ENCODE results near the gene MAST4.
"Not testable (repeated sequence)": the region's sequence is repeated elsewhere in the genome, so short reads cannot be mapped to it uniquely, and the experiment has no call there.

Gene MAST4

DNA sequence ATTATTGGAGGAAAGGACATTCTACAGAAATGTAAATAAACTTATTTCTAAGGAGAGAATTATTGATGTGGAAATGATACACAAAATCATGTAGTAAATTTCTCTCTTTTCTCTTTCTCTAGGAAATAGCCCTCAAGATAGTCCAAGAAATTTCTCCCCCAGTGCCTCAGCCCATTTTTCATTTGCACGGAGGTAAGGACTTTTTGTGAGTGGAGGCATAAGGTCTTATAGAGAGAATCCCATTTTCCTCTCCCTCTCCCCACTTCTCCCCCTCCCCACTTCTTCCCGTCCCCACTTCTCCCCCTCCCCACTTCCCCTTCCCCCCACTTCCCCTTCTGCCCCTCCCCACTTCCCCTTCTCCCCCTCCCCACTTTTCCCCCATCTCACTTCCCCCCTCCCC, 493.8 kb downstream of the MAST4 start:
- no peak for DNase-seq (ENCODE audit: low read depth)

DNA sequence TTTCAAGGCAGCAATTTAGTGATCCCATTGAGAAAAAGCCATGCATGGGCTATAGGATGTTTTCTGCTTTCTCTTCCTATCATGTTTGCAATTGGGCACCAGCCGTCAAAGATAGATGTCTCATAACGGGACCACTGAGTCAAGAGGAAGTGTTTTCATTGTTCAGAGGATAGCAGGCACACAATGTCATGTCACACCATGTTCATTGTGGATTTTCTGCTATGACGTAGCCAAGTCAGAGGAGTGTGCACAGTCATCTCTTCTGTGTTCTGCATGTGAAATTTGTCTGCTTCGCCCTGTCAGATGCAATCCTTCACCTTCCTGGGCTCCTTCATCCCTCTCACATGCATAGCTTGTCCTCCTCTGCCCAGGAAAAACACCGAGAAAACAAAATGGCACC, 494.4 kb downstream of the MAST4 start:
- no peak for DNase-seq (ENCODE audit: low read depth)

DNA sequence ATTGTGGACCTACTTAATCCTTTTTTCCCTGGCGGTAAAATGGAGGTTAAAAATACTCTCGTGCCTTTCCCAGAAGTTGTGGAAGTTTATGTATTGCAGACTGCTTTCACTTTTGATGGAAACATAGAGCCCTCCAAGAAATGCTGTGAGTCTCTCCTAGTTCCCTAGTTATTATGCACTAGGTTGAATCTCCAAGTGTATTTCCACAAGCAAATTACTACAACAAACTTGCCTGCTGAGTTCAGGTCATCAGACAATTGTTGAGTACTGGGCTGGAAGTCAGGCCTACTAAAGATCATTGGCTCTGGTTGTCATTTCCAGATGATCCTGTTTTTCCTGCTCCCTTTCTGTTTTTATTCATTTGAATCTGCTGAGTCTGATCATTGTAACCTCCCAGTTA, 496.3 kb downstream of the MAST4 start:
- DNase-seq (ENCODE audit: low read depth), result no peak

DNA sequence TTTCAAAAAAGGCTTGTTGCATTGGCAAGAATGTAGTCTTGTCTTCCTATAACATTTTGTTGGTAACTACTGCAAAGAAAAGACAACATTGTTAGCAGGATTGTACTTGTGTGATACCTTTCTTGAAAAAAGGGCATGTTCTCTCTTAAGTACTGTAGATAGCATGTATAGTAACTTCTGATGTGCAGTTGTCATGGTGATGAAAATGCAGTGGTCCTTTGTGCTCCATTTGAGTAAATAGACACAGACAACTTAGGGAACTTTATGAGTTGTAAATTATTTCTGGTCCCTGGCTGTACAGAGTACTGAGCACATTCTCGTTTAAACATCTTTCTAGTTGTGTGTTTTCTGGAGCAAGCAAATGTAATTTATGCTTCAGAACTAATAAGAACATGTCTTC, 497.1 kb downstream of the MAST4 start:
- DNase-seq (ENCODE audit: low read depth), result no peak

DNA sequence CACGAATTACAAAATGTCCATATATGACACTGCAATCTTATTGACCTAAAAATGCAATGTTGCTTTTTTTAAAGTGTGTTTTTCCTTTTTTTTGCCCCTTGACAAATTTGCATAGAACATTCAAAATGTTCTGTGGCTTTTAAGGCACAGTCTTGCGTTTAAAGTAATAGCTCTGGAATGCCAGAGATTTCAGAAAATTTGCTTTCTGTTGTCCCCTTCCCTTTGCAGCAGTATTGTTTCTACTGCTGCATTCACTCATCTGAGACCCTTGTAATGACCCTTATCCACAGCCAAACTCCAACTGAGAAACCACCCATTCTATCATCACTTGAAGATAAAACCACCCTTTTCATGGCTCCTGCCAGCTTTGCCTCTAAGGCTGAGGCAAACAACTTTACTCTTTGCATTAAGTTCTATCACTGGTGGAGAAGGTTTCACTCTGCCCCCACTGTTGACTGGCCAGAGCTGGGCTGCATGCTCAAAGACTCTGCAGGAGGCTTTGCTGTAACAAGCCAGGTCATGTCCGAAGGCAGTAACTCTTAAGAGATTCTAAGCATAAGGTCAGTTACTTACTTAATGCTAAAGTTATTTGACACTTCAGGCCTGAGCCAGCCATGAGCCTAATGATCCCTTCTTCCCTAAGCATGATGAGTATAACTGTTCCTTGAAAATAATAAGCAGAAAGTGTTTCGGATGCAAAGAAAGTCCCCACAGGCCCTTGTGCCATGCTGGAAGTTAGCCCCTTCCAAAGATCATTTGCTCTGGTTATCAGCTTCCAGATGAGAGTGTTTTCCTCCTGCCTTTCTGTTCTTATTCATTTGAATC, 498.5 kb downstream of the MAST4 start:
- no peak for DNase-seq (ENCODE audit: low read depth)

DNA sequence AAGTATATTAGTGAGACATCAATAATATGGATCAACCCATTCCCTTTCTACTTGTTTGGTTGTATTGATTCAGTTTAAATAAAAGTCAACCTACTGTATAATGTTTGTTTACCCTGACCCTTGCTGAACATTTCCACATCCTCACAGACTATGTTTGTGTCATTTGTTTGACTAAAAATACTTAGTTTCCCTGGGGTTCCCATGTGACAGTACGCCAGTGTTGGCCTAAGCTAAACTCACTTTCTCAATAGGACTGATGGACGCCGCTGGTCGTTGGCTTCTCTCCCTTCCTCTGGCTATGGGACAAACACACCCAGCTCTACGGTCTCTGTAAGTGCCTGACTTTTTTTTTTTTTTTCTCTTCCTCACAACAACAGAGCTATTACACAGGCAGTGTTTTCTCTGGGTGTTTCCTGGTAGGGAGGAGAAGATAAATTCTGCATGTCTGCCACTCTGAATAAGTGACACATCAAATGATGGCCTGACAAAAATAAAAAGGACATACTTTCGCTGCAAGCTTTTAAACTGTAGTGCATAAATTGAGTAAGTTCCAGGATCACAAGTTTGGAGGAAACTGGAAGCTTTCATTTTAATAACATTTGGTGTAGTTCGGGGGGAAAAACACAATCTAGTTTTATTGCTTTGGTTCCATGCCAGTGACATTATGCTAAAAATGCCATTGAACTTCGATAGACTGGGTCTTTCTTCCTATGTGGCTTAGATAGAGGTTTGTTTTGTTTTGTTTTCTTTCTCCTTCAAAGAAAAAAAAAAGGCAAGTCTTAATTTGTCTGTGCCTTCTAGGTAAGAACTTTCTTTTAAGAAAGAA, 499.4 kb downstream of the MAST4 start:
- DNase-seq (ENCODE audit: low read depth), result no peak

DNA sequence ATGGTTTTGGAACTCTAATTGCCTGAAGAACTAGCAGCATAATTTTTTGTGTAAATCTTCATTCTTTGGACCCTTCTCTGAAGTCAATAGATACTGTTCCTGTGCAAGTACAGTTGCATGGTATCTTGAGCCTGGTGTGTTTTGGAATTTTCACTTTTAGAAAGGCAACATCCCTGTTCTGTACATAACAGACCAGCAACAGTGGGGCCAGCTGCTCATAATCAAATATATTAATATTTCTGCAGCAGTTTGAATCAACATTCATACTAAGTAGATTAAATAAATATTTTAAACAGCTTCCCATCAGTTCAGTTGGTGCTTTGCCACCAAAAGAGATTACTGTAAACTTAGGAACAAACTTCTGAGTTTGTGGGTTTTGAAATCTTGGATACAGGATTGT, 502.5 kb downstream of the MAST4 start:
- DNase-seq (ENCODE audit: low read depth), result no peak

DNA sequence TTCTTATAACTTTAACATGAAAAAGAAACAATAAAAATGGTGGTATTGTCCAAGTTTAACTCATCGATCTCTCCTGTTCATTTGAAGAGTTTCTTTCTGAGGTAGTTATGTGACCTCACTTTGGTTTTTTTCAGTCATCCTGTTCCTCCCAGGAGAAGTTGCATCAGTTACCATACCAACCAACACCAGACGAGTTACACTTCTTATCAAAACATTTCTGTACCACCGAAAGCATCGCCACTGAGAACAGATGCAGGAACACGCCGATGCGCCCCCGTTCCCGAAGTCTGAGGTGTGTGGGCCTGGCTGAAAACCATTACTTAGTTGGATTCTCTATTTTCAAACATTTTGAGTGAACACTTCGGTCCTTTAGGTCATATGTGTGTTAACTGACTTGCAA, 504.1 kb downstream of the MAST4 start:
- no peak for DNase-seq (ENCODE audit: low read depth)

DNA sequence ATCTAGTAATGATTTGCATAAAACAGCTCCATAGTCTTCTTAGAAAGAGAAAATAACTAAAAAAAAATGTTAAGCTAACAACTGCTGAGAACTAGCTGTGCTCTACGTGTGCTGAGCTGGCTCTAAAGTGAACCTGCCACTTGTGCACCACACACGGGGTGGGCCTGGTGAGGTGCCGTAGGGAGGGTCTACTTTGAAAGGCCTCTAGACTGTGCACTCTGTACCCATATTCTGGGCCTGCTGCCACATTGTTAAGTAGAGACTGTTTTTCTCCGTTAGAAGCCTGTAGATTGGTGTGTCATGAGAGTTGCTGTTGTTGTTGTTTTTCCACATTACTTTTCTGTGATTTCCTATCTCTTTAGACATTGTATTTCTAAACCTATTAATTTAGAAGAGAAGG, 506.5 kb downstream of the MAST4 start:
- DNase-seq (ENCODE audit: low read depth), result no peak

DNA sequence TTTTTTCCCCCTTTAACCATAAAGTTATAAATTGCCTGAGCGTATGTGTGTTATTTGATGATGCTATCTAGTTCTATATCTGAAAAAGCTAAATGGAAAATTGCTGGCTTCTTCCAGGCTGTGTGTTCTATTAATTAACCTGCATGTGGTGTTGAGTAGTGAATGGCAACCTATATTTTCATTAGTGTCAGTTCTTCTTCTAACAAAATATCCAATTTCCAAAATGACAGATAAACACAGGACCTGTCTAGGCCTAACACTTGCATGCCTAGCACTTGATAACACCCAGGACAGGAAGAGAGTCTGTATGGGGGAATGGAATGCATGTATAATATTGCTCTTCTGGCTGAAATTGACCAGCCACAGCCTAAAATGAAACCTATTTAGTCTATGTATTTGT, 508.7 kb downstream of the MAST4 start:
- no peak for DNase-seq (ENCODE audit: low read depth)

DNA sequence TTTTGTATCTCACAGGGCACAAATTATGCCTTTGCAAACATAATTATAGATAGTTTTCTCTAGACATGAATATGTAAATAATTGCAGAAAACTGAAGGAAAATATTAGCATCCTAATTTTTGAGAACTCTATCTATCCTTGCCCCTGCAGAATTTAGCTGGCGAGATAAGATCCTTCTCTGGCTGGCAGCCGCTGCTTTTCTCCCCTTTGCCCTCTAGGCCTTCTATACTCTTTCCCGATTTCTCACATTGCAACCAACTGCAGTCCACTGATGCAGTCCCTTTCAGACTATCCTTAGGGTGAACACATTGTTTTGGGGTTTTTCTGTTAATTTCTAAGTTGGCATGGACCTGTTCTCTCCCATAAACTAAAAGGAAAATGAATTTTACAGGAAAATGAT, 509.1 kb downstream of the MAST4 start:
- no peak for DNase-seq (ENCODE audit: low read depth)

DNA sequence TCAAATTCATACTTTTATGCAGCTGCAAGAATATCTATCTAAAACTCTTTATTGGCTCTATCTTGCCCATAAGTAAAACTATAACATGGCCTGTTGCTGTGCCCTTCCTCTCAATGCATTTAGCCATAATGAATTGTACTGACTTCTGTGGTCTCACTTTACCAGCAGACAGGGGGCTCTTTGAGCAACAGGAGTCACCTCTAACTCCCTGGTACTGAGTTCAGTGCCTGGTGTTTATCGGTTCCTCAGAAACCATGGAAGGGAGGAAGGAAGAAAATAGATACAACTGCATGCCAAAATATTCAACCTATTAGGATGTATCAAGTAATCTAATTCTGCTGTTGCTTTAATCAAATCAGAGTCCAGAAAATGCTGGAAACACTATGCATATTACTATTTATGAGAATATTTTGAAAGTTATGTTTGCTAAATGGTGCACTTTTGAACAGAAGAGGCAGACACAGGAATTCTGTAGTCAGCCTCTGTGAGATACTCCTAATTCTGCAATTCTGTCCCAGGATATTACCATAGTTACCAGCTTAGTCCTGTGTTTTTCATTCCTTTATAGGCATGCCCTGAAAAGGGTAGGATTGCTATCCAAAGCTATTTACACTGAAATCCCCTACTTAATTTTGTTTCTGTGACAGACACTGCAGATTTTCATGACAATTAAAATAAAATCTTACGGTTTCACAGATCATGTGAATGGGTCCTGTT, 510.6 kb downstream of the MAST4 start:
- DNase-seq (ENCODE audit: low read depth), result no peak

DNA sequence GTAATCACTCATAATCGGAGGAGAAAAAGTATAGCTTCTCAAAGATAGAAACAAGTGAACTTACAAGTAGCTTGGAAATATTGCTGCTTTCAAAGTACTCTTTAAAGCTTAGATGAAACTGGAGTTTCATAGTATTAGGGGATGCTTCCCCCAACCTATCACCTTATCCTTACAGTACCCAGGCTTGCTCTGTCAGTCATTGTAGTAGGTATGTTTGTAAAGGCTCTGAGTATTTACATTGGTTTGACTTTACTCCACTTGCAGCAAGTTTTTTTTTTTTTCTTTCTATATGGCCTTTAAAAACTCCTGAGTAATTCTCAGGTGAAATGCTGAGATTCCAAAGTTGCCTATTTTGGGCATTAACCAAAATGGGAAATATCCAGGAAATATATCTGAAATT, 515.6 kb downstream of the MAST4 start:
- DNase-seq (ENCODE audit: low read depth), result no peak

DNA sequence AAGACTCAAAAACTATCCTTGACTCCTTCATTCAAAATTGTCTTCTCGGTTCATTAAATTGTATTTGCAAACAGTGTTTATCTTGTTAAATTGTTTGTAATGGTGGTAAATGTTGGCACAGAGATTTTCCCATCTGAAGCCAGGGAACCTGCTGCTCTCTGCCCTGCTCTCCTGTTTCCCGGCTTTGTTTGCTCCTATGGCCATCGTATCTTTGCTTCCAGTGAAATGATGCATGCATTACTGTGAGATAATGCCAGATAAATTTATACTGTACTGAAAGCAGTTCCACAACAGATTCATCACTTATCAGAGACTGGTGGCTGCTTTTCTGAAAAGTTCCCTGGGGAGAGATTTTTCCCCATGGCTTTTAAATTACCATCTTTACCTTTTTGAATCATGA, 519.1 kb downstream of the MAST4 start:
- DNase-seq (ENCODE audit: low read depth), result no peak

DNA sequence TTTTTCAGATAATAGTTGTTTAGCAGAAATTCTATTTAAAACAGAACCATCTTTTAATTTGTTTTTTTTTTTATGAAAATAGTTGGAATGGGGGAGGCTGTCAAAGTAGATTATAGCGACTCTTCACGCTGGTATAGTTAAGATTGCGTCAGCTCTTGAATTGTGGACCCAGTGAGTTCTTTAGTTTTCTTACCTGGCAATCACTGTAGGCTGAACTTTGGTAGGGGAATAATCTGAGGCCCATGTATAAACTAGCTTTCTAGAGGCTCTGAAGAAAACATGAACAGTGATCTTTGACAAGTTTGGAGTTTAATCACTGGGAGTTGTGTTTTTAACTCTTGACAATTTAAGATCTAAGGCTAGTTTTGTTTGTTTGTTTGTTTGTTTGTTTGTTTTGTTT, 519.6 kb downstream of the MAST4 start:
- no peak for DNase-seq (ENCODE audit: low read depth)

DNA sequence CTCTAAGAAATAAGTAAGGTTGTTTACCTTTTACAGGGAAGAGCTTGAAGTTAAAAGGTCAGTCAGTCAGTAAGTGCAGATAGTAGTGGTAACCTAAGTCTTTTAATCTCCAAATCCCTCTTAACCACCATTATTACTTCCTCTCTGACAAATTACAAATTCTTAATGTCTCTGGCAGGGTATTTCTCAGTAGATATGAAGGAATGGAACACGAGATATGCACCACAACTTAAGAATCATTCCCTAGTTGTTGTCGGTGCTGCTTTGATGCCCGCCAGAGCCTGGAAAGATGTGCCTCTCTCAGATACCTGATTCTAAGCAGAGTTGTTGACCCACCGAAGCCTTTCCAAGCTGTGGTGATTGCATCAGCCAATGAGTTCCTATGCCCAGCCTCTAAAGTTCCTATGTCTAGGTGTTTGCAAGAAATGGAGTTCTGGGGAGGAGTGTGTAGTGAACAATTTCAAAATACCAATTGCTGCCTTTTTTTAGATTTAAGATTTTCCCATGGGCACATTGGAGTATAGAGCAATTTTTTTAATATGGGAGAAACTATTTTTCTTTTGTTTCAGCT, 521.9 kb downstream of the MAST4 start:
- no peak for DNase-seq (ENCODE audit: low read depth)

DNA sequence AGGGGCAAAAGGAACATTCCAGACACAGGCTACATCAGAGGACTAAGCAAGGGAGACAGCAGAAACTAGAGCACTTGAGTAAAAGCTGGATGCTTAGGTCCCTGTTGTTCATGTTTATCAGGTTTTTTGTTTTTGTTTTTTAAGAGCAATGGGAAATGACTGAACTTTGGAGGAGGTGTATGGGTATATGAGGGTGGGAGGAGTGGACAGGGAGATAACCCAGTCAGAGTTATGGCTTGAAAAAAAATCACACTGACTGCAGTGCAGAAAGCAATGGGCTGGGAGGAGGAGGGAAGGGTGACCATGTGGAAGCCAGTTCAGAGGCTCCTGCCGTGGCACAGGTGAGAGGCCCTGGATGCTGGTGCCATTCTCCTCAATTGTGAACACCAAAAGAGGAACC, 522.8 kb downstream of the MAST4 start:
- no peak for DNase-seq (ENCODE audit: low read depth)

DNA sequence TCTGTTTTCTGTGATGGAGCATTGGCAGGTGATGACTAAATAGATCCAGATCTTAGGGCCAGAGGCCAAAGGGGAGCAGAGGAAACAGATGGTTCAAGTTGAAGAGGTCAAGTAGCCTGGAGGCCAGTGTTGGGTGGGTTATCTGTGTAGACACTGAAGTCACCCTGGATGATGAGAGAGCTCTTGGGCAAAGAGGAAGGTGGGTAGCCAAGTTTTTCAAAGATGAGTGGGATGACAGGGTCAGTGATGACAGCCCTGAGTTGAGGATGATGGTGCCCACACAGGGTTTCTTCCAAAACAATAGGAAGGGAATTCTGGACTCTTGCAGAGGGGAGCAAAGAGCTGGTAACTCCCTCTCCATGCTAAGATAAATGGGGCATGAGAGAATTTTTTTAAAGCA, 523.8 kb downstream of the MAST4 start:
- DNase-seq (ENCODE audit: low read depth), result no peak

DNA sequence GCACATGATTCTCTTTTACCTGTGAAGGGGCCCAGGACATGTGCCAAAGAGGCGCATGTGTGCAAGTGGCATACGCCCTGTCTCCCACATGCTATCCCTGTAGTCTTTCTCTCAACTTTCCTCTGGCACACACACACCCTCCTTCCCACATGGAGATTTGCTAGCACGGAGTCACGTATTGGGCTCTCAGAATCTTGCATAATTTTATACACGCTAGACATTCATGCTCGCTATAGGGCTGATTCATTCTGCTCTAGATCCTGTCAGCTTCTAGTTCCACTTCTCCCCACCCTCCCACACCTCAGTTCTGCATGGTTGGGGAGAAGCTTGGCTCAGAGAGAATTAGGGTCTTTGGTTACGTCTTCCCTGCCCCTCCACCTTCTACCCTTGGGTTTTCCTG, 527.6 kb downstream of the MAST4 start:
- no peak for DNase-seq (ENCODE audit: low read depth)

DNA sequence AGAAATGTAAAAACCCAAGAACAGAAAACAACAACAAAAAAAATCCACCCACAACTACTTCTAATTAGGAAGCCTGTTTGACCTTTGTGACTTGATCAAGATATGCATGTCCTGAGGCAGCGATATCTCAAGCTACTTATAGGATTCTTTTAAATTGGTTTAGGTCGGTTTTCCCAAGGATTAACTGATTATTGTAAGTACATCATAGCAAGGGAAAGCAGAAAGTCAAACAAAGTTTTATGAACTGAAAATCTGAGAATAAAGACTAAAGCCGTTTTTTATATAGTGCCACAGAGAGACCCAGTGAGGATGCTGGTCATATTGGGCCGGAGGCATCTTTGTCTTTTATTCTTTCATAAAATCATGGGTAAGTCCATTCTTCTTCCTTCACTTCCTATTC, 528.4 kb downstream of the MAST4 start:
- DNase-seq (ENCODE audit: low read depth), result no peak

DNA sequence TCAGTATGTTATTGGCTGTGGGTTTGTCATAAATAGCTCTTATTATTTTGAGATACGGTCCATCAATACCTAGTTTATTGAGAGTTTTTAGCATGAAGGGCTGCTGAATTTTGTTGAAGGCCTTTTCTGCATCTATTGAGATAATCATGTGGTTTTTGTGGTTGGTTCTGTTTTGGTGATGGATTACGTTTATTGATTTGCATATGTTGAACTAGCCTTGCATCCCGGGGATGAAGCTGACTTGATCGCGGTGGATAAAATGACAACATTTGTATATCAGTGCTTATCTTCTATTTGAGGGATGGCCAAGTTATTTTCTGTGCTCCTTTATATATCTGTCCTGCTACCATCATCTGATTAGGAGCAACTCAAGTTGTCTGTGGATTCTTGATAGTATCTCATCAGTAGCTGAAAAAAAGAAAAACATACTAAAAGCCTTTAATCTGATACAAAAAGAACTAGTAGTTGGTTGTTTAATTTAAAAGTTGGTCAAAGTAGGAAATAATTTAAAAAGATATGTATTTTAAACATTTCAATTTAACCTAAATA, 531.2 kb downstream of the MAST4 start:
- not testable (repeated sequence) for DNase-seq (ENCODE audit: low read depth)

DNA sequence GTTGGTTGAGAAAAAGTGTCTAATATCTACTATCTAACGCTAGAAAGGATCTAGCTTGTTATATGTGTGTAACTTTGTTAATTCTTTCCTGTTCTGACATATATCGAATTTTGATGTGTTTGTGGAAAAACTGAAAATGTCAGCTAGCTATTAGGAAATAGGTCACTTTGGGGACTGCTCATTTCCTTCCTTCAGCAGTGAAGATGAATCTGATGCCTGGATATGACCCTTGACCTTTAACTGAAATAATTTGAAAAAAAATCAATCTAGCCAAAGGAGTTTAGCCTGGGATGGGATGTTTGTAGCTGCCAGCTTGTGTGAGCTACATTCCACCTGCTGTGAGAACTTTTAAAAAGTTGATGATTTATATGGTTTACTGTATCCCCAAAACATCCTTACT, 533.6 kb downstream of the MAST4 start:
- no peak for DNase-seq (ENCODE audit: low read depth)
